ENCODE data around the gene SYT14.
"Not testable (repeated sequence)": the region's sequence is repeated elsewhere in the genome, so short reads cannot be mapped to it uniquely, and the experiment has no call there.

The SYT14 gene

DNA sequence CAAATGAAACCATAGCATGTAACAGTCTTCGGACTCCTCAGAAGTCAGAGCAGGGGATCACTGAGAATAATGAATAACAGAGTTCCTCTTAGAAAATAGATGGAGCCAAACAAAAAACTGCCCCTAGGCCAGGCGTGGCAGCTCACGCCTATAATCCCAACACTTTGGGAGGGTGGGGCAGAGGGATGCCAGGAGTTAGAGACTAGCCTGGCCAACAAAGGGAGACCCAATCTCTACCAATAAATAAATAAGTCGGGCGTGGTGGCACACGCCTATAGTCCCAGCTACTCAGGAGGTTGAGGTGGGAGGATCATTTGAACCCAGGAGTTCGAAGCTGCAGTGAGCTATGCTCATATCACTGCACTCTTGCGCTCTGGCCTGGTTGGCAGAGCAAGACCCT is 236.1 kb downstream of the SYT14 start:
- no peak for DNase-seq (ENCODE audit: extremely low spot score)
- TF ChIP-seq NFRKB (IDR thresholded peaks at IDR 0.05) (no peak), CTBP1 (IDR thresholded peaks at IDR 0.05; ENCODE audit: borderline replicate concordance) (no peak), FOXK2 (IDR thresholded peaks at IDR 0.05) (no peak), FOXM1 (IDR thresholded peaks at IDR 0.05; ENCODE audit: borderline replicate concordance) (no peak), SP1 (IDR thresholded peaks at IDR 0.05) (no peak), ELF4 (IDR thresholded peaks at IDR 0.05) (no peak), ARNT (IDR thresholded peaks at IDR 0.05) (no peak)
- TF ChIP-seq, protein P1, sequence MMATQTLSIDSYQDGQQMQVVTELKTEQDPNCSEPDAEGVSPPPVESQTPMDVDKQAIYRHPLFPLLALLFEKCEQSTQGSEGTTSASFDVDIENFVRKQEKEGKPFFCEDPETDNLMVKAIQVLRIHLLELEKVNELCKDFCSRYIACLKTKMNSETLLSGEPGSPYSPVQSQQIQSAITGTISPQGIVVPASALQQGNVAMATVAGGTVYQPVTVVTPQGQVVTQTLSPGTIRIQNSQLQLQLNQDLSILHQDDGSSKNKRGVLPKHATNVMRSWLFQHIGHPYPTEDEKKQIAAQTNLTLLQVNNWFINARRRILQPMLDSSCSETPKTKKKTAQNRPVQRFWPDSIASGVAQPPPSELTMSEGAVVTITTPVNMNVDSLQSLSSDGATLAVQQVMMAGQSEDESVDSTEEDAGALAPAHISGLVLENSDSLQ (IDR thresholded peaks at IDR 0.05), result no peak
- ChIA-PET CTCF (no interaction called here), POLR2A (no interaction called here)

DNA sequence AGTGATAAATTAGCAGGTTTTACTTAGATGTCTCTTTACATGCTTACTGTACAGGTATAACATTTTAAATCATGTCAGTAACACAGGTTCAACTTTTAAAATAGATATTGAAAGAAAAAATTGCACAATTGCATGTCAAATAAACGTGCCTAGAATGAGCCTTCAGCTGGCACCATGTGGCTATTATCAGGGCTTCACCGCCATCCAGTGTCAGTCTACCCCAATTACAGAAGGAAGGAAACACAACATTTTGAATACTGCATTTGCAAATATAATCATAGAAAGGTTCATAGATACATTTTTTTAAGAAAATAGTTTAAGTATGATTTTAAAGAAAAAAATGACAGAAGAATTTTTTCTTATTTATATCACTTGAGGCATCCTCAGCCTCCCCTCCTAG is 247.0 kb downstream of the SYT14 start:
- CTCF ChIA-PET, result no interaction called here
- no peak for TF ChIP-seq ELF4 (IDR thresholded peaks at IDR 0.05)
- TF ChIP-seq ARNT (IDR thresholded peaks at IDR 0.05), result no peak
- TF ChIP-seq FOXK2 (IDR thresholded peaks at IDR 0.05), result no peak
- no peak for TF ChIP-seq LEF1 (IDR thresholded peaks at IDR 0.05; ENCODE audit: borderline replicate concordance)
- TF ChIP-seq FOXM1 (IDR thresholded peaks at IDR 0.05; ENCODE audit: borderline replicate concordance), result no peak
- TF ChIP-seq, protein P1 (IDR thresholded peaks at IDR 0.05), result no peak
- no peak for TF ChIP-seq SP1 (IDR thresholded peaks at IDR 0.05)
- TF ChIP-seq ZNF384 (IDR thresholded peaks at IDR 0.05), result no peak
- no peak for TF ChIP-seq NFRKB (IDR thresholded peaks at IDR 0.05)
- POLR2A ChIA-PET, result no interaction called here
- DNase-seq (ENCODE audit: extremely low spot score), result no peak

DNA sequence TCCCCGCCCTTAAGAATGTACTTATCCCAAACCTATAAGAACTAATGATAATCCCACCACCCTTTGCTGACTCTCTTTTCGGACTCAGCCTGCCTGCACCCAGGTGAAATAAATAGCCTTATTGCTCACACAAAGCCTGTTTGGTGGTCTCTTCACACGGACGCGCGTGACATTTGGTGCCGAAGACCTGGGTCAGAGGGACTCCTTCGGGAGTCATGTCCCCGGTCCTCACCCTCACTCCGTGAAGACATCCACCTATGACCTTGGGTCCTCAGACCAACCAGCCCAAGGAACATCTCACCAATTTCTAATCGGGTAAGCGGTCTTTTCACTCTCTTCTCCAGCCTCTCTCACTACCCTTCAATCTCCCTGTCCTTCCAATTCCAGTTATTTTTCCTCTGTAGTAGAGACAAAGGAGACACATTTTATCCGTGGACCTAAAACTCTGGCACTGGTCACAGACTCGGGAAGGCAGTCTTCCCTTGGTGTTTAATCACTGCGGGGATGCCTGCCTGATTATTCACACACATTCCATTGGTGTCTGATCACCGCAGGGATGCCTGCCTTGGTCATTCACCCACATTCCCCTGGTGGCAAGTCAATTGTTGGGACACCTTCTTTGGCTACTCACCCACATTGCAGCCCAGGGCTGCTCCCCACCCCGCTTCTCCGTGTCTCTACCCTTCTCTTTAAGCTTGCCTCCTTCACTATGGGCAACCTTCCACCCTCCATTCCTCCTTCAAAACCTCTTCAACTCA is 250.0 kb downstream of the SYT14 start:
- CTCF ChIA-PET; POLR2A ChIA-PET; DNase-seq (ENCODE audit: extremely low spot score): not testable (repeated sequence)

DNA sequence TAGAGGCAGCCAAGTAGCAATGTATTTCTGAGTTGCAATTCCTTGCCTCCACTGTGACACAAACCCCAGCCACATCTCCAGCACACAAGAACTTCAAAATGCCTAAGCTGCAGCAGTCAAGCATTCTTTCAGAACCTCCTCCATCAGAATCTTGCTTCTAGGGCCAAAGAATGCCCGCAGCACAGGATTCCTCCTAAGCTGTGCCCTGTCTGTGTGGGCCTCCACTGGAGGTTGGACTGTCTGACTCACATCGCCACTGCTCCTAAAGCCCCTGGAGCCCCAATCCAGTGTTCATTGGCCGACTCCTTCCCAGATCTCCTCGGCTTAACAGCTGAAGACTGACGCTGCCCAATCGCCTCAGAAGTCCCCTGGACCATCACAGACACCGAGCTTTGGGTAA is 251.4 kb downstream of the SYT14 start:
- TF ChIP-seq TARDBP (IDR thresholded peaks at IDR 0.05), result no peak
- TF ChIP-seq FOXK2 (IDR thresholded peaks at IDR 0.05), result no peak
- ChIA-PET POLR2A (no interaction called here), CTCF (no interaction called here)
- no peak for DNase-seq (ENCODE audit: extremely low spot score)

DNA sequence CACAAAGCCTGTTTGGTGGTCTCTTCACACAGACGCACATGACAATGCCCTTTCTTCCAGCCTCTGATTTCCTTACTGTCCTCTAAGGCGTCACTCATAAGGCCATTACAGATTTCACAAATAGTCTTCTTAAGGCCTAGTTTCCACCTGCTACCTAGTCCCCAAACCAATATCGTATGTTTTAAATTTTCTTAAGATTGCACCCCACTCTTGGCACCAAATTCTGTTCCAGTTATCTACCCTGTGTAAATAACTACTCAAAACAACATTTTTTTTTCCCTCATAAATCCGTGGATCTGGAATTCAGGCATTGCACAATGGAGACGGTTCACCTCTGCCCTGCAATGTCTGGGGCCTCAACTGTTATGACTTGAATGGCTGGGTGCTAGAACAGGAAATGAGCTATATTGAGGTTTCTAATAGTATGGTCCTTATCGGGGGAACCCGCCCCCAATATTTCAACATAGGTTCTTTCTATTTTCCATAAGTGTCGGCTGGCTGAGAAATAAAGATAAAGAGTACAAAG is 257.7 kb downstream of the SYT14 start:
- ChIA-PET CTCF (no interaction called here), POLR2A (no interaction called here)
- DNase-seq (ENCODE audit: extremely low spot score), result no peak
- TF ChIP-seq BHLHE40 (IDR thresholded peaks at IDR 0.05; ENCODE audit: borderline replicate concordance) (no peak), FOXK2 (IDR thresholded peaks at IDR 0.05) (no peak), L3MBTL2 (conservative IDR thresholded peaks at IDR 0.05) (no peak), LEF1 (IDR thresholded peaks at IDR 0.05; ENCODE audit: borderline replicate concordance) (no peak), NFRKB (IDR thresholded peaks at IDR 0.05) (no peak), TARDBP (IDR thresholded peaks at IDR 0.05) (no peak), SP1 (IDR thresholded peaks at IDR 0.05) (no peak), SUZ12 (IDR thresholded peaks at IDR 0.05) (no peak), CTBP1 (IDR thresholded peaks at IDR 0.05; ENCODE audit: borderline replicate concordance) (no peak), HDGF (IDR thresholded peaks at IDR 0.05; ENCODE audit: borderline replicate concordance) (no peak), ARNT (IDR thresholded peaks at IDR 0.05) (no peak)

DNA sequence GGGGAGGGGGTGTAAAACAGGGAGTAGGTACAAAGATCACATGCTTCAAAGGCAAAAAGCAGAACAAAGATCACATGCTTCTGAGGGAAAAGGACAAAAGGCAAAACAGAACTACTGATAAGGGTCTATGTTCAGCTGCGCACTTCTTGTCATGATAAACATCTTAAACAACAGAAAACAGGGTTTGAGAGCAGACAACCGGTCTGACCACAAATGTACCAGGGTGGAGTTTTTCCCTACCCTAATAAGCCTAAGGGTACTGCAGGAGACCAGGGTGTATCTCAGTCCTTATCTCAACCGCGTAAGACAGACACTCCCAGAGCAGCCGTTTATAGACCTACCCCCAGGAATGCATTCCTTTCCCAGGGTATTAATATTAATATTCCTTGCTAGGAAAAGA is 258.2 kb downstream of the SYT14 start:
- DNase-seq (ENCODE audit: extremely low spot score); POLR2A ChIA-PET; CTCF ChIA-PET: not testable (repeated sequence)

DNA sequence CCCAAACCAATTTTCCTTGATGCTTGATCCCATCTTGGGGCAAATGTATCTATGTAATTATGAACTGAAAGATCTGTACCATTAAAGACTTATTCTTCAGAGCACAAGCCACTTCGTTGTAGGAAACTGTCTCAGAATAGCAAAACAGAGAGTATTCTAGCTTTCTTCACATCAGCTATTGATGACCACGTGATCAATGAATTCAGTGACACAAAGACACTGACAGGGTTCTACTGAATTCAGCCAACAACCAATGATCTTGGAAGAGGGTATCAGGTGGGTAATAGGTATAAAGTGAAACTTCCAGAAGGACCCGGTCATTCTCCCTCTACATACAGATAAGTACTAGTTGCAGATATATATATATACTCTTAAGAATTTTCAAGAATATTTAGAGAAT is 260.8 kb downstream of the SYT14 start:
- TF ChIP-seq ELF4 (IDR thresholded peaks at IDR 0.05) (no peak), L3MBTL2 (conservative IDR thresholded peaks at IDR 0.05) (no peak), FOXA1 (IDR thresholded peaks at IDR 0.05) (no peak), HDGF (IDR thresholded peaks at IDR 0.05; ENCODE audit: borderline replicate concordance) (no peak)
- TF ChIP-seq, protein P1 (IDR thresholded peaks at IDR 0.05), result no peak
- ChIA-PET CTCF (interaction anchor here (0.7 kb wide), 1 partner anchor 237 kb away, joined by 3 read pairs; no protein-coding TSS in a partner anchor), POLR2A (no interaction called here)
- DNase-seq (ENCODE audit: extremely low spot score), result no peak

All from HEK293T (cell line).